HG03575 (cell line): ENCODE results near the gene MAD1L1.

Experiments
- ATAC-seq: cut with Tn5 transposase; IDR thresholded peaks from one replicate; pipeline ENCODE4 v1.9.1; 2021; ENCODE audit not compliant: unreplicated experiment, insufficient number of reproducible peaks, low FRiP score; ENCODE audit errors: extremely low read depth

MAD1L1 gene

DNA sequence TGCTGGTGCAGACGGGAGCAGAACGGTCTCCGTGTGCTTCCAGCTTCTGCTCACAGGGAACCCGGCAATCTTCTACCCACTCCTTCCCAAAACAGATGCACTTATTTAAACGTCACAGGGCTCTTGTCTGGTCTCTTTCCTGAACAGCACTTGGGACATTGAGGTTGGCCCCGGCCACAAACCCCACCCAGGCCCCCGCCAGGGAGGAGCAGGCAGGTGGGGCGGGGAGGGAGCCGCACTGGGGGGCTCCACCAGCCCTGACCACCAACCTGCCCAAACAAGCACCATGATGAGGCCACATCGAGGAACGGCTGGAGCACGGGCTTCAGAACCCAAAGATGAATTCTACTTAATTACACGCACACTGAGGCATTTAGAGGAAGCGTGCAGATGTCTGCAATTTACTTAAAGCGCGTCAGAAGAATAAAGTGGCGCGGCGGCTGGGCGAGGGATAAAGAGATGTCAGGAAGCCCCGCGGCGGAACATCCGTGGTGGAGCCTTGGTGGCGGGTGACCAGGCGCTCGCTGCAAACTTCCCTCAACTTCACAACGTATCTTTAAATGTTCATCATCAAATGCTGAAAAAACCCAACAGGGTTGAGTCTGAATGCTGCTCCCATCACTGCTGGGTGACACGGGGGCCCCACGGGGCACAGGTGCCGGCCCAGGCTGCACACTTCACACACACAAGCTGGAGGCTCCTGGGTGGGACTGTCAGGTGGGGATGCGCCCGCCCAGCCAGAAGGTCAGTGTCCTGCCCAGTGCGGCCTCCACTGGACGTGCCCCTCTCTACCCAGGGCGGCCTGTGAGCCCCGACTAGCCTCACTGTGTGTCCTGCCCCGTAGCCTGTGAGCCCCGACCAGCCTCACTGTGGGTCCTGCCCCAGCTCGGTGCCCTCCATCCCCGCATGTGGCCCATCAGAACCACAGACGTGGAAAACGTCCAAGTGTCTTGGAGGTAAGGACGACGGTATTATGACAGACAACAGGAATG lies 279.2 kb downstream of the MAD1L1 start:
- no peak for ATAC-seq

- no peak for ATAC-seq
Measured at GRCh38 chr7:1952781-1953180, 280.0 kb downstream of the MAD1L1 start.

DNA sequence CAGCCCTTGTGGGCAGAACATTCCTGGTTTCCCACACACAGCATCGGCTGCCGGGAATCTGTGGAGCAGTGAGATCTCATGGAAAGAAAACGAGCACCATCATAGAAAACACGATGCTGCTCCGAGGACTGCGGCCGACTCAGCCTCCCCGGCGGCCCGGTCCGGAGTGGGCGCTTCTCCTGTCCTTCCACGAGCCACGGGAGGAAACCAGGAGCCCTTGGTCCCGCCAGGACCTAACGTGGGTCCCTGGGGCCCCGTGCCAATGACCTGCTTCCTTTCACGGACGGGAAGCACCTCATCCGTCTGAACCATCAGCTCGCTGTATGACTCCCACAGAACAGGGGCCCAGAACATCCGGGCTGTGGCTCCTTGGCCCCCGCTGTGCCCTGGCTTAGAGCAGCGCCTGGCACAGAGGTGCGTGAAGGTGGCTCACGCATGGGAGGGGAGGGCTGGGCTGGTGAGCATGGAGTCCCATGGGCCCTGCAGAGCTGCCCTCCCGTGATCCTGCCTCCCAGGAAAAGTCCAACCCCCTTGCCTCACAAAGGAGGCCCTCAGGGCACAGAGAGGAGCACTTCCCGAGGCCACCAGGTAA lies 280.5 kb downstream of the MAD1L1 start:
- no peak for ATAC-seq

DNA sequence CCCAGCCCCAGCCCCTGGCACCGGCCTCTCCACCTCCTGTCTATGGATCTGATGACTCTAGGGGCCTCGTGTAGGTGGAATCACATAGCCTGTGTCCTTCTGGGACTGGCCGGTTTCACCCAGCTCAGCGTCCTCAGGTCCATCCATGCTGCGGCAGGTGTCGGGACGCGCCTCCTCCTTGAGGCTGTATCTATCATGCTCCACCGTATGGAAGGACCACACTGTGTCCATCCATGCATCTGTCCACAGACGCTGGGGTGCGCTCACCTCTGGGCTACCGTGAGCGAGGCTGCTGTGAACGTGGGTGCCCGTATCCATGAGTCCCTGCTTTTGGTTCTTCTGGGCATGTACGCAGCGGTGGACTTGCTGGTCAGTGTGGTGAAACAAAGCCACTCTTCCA lies 281.1 kb downstream of the MAD1L1 start:
- ATAC-seq: no peak

- ATAC-seq: no peak
Measured at GRCh38 chr7:1951159-1951536, 281.6 kb downstream of the MAD1L1 start.

DNA sequence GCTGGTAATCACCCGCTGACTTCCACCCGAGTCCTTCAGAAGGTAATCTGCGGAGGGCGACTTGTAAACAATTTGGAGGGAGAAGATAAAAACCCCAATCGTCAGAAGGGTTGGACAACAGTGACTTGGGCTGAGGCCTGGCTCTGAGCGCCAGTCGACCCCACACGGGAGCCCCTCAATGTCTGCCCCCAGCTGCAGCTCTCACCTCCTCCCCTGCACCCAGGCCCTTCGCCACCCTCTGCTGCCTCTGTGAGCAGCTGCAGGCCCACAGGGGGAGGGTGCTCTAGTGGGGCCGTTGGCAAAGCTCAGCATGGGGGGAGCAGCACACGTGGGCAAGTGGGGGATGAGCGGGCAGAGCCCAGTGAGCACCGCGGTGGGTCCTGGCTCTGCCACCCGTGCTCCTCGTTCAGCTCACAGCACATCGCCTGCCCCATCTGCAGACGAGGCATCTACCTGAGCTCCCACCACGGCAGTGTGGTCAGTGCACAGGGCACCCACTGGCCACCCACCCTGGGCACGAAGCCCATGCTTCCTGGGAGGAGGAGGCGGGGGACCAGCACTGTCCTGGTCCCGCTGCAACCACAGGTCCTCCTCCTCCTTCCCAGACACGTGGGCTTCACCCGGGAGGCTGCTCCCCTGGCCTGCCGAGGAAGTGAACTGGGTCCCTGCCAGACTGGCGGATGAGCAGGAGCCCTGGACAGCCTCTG lies 282.1 kb downstream of the MAD1L1 start:
- ATAC-seq: no peak

DNA sequence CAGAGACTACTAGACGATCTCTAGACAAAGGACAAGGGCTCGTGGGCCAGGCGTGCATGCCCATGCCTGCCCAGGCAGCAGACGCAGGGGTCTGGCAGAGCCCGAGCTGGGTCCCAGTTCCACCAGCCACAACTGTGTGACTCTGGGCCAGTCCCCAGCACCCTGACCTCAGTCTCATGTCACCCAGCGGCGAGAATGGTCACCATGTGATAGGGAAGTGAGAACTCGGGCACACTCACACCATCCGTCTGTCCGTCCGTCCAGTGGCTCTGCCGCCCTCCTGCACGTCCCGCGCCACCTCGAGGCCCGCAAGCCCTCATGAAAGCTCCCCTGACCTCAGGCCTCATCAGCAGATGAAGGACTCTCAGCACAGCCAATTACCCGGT lies 282.7 kb downstream of the MAD1L1 start:
- ATAC-seq: no peak

DNA sequence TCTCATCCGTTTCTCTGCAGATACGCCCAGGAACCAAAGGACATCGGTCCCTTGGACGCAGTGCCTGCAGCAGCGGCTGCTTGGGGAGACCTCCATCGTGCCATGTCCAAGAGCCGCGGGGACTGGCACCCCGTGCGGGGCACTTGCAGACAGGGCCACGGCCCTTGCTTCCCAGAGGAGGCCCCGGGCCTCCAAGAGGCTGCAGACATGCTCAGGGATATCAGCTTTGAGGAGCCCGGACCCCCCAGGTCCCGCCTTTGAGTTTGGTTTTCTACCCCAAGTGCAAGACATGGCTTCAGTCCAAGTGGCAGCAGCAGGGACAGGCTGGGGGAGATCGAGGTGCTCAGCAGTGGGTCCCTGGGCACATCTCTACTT lies 283.1 kb downstream of the MAD1L1 start:
- no peak for ATAC-seq

- no peak for ATAC-seq
Measured at GRCh38 chr7:1948887-1949680, 283.7 kb downstream of the MAD1L1 start.

DNA sequence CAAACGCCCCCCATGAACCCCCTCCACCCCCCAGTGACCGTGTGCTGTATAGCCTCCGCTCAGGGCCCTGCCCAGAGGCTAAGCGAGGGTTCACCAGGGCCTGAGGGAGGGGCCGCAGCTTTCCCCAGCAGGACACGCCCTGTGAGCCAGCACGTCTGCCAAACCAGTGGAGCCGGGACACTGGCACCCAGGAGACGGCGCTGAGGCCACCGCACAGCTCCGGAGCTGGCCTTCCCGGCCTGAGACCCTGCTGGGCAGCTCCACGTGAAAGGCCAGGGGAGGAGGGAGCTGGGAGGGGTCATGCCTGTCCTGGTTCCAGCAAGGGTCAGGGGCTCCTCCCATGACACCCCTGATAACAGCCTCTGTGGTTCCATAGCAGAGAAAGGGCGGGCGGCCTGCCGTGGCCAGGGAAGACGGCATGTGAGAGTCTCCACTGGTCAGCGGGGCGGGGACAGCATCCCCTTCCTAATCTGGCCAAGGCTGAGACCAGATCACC lies 284.4 kb downstream of the MAD1L1 start:
- no peak for ATAC-seq

DNA sequence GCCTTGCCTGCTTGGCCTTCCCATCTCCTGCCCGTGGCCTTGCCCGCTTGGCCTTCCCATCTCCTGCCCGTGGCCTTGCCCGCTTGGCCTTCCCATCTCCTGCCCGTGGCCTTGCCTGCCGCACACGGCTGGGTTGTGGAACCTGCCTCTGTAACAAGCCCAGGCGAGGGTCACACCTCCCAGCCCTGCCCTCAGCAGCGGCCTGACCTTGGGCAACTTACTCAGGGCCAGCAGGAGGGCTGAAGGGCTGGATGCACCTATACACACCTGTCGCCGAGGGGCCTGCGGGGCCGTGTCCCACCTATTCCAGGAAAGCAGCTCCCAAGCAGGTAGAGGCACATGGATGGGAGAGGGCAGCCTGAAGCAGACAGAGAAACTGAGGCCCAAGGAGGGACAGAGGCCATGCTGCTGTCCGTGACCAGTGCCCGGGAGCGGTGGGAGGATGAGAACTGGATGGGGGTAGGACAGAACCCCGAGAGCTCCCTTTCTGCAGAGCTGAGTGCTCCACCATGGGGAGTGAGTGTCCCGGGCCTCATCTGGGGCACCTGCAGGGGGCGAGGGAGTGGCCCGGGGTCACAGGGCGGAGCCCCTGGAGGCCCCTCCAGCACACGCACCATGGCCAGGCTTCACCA lies 285.0 kb downstream of the MAD1L1 start:
- ATAC-seq: no peak

DNA sequence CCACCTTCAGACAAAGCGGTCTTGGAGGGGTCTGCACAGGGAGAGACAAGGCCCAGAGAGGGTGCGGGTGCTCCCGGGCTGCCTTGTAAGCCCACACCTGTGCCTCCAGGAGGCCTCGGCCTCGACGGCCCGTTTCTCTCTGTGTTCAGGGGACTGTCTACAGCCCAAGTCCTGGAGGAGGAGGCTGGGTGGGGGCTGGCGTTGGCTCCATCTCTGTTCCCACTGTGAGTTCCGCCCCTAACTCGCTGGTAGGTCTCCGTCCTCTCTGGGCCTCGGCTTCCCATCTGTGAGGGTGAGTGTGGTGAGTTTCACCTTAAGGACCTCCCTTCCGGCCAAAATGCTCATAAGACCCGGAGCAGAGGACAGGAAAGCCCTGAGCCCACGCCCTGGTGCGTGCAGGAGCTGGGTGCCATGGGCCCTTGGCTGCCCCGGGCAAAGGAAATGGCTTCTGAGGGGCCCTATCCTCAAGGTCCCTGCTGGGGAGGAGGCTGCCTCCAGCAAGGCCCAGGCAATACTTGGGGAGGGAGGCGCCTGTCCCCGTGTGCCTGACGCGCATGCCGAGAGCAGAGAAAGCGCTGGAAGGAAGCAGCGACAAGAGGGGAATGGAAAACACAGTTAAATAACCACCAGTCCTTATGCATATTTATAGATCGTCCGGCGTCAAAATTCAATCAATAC lies 285.8 kb downstream of the MAD1L1 start:
- ATAC-seq: no peak

DNA sequence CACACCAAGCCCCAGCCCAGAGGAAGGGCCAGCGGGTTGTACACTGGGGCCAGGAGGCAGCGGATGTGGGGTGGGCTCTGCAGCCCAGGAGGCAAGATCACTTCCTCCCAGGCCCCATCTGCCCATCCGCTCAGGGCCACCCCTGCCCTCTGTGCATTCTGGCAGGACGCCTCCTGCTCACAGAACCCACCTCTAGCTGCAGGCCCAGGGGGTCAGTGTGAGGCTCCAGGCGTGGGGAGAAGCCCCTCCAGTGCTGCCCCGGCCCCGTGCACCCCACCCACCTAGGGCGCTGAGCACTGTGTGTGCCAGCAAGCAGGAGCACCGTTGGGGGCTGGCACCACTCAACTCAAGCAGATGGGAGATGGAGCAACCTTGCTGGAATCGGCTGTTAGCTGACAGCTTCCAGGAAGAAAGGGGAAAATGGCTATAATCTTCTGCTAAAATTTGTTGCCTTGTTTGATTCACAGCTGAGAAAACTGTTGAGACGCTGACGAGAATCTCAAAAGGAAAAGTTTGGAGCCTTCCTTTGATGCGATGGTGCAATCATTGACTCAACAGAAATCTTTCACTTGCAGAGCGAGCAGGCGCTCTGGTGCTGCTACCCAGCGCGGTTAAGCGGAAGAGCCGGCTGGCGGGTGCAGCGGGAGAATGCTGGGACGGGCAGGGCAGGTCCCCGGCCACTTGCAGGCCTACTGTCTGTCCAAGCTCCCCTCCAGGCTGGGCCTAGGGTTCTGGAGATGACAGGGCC lies 286.5 kb downstream of the MAD1L1 start:
- no peak for ATAC-seq

GRCh38 chr7:1945558-1945957 lies 287.2 kb downstream of the MAD1L1 start:
- ATAC-seq: no peak

GRCh38 chr7:1944619-1945210 lies 288.0 kb downstream of the MAD1L1 start:
- ATAC-seq: no peak

DNA sequence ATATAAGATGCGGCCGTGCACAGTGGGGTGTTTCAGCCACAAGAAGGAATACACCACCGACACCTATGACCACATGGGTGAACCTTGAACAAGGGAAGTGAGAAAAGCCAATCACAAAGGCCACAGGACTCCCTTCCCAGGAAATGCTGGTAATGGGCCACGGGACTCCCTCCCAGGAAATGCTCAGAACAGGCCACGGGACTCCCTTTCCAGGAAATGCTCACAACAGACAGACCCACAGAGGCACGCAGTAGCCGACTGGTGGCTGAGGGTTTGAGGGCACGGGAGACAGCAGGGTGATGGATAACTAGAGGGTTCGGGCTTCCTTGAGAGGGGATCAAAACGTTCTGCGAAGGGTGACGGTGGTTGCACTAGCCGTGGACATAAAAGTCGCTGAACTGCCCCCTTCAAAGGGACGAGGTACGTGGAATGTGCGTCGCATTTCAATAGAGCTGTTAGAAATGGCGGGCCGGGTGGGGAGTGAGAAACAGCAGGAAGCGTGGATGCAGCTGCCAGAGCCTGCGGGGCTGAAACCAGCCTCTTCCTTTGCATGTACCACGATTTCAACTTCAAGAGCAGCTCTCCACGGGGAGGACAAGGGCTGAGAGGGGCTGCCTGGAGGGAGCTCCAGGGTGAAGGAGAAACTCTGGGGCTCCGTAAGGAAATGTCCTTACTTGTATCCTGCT lies 288.7 kb downstream of the MAD1L1 start:
- no peak for ATAC-seq

DNA sequence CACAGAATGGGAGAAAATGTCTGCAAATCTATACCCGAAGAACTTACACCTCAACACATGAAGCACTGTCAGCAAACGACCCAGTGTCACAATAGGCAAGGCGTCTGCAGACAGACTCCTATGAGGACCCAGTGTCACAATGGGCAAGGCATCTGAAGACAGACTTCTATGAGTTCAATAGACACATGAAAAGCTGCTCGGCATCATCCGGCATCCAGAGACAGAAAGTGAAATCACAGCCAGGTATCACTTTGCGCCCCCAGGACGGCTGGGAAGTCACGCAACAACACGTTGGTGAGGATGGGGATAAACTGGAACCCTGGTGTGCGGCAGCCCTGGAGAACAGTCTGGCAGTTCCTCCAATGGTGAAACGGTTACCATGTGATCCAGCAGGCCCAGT lies 289.4 kb downstream of the MAD1L1 start:
- ATAC-seq: no peak
